ENCODE measurements around the gene RPL35.

Gene RPL35

DNA sequence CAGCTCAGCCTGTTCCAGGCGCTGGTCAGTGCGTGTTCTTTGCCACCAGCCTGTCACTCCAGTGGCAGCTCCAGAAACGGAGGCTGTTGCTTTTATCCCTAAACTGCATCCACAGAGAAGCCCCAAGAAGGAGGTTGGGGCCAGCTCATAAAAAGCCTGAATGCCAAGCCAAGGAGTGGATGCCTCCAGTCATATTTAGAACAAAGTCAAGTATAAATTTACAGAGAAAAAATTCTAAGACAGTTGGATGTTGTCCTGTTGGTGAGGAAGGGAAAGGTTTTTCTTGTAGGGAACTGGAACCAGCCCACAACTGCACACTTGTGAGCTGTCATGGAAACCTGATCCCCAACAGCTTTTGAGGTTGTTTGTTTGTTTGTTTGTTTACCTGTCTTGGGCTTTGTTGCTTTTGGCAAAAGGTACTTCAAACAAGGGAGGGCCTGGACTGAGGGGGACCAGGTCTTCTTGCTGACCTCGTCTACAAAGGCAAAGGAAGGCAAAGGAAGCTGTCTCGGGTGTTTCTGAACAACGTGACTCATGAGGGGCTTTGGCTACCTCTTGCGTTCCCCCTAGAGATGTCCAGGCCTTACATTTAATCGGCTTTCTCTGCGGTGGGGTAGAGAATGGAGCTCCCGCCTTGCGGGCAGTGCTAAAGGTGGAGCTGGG is 48.1 kb downstream of the RPL35 start:
- no peak overlapping the region for H3K27ac ChIP-seq
- TF ChIP-seq, protein P1, sequence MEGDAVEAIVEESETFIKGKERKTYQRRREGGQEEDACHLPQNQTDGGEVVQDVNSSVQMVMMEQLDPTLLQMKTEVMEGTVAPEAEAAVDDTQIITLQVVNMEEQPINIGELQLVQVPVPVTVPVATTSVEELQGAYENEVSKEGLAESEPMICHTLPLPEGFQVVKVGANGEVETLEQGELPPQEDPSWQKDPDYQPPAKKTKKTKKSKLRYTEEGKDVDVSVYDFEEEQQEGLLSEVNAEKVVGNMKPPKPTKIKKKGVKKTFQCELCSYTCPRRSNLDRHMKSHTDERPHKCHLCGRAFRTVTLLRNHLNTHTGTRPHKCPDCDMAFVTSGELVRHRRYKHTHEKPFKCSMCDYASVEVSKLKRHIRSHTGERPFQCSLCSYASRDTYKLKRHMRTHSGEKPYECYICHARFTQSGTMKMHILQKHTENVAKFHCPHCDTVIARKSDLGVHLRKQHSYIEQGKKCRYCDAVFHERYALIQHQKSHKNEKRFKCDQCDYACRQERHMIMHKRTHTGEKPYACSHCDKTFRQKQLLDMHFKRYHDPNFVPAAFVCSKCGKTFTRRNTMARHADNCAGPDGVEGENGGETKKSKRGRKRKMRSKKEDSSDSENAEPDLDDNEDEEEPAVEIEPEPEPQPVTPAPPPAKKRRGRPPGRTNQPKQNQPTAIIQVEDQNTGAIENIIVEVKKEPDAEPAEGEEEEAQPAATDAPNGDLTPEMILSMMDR (conservative IDR thresholded peaks at IDR 0.05) = no peak

DNA sequence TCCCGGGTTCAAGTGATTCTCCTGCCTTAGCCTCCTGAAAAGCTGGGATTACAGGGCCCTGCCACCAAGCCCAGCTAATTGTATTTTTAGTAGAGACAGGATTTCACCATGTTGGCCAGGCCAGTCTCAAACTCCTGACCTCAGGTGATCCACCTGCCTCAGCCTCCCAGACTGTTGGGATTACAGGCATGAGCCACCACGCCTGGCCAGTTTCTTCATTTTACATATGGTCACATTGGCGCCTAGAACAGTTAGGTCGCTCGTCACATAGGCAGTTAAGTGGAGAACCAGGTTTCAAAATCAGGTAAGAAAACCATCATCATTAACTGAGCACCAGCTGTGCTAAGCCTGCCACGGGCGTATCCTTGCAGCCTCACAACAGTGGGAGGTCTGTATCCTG is 48.7 kb downstream of the RPL35 start:
- TF ChIP-seq, protein P1 (conservative IDR thresholded peaks at IDR 0.05) = no peak
- no peak overlapping the region for H3K27ac ChIP-seq

DNA sequence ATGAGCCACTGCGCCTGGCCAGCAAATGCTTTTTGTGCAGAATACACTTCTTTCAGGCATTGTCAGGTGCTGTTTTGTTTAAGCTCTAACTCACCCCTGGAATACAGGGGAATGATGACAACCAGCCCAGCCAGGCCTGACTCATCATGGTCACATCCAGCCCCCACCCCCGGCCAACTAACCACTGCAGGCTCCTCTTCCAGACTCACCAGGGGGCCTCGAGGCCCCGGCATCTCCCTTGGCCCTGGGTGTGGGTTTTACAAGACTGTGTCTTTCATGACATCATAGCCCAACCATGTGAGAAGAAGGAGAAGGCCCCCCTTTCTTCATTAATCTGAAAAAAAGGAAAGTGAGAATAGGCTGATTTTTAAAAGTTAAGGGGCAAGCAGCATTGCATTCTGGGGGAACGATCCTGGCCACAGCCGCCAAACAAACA is 49.3 kb downstream of the RPL35 start:
- TF ChIP-seq, protein P1 (conservative IDR thresholded peaks at IDR 0.05) = no peak
- H3K27ac ChIP-seq = no peak overlapping the region

DNA sequence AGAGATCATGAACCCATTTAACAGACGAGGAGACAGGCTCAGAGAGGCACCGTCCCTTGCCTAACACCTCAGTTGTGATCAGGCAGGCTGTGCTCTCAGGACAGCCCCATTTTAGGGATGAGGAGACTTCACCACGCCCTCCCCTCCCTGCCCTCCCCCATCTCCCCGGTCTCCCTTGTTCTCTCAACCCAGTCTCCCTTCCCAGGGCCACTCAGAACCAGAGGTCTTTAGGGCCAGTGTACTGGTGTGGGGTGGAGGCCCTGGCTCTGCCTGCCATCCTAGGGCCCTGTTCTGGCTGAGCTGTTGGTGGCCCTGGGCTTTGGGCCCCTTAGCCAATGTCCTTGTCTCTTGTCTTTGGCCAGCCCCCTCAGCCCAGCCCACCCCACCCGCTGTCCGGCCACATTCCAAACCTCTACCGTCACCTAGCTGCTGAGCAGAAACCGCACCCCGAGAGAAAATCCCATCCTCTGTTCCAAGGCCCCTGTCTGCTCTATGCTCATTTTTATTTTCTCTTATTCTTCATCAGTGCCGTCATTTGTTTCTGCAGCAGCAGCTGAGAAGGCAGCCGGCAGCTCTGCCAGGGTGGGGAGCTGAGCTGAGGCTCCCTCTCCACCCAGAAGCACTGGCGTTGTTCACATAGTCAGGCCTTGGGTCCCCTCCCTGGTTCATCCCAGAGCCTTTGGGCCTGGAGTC is 50.9 kb downstream of the RPL35 start:
- TF ChIP-seq, protein P1 (conservative IDR thresholded peaks at IDR 0.05) = no peak
- no peak overlapping the region for H3K27ac ChIP-seq

DNA sequence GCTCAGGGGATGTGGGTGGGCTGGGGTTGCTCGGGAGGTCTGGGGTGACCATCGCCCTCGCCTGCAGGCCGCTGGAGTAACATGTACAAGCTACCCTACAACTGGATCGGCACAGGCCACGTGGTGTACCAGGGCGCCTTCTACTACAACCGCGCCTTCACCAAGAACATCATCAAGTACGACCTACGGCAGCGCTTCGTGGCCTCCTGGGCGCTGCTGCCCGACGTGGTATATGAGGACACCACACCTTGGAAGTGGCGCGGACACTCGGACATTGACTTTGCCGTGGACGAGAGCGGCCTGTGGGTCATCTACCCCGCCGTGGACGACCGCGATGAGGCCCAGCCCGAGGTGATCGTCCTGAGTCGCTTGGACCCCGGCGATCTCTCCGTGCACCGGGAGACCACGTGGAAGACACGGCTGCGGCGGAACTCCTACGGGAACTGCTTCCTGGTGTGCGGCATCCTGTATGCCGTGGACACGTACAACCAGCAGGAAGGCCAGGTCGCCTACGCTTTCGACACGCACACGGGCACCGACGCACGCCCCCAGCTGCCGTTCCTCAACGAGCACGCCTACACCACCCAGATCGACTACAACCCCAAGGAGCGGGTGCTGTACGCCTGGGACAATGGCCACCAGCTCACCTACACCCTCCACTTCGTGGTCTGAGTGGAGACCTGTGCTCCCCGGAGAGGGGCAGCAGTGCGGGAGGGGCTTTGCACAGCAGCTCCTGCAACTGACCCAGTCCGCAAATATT is 51.8 kb downstream of the RPL35 start:
- no peak overlapping the region for H3K27ac ChIP-seq
- TF ChIP-seq, protein P1 (conservative IDR thresholded peaks at IDR 0.05) = no peak

DNA sequence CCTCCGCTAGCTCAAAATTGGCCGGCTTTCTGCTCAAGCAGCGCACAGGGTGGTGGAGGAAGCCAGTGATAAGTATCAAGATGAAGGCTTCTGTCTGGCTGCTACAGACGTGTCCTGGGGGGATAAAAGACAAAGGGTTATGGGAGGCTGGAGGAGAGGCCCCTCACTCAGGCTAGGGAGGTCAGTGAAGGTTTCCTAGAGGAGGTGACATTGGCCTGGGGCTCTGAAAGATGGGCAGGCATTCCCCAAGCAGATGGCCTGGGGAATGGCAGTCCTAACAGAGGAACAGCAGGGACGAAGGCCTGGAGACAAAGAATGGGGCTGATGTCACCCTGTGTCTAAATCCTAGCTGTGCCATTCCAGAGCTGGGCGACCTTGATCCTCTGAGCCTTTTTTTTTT is 52.5 kb downstream of the RPL35 start:
- H3K27ac ChIP-seq = no peak overlapping the region
- TF ChIP-seq, protein P1 (conservative IDR thresholded peaks at IDR 0.05) = no peak

DNA sequence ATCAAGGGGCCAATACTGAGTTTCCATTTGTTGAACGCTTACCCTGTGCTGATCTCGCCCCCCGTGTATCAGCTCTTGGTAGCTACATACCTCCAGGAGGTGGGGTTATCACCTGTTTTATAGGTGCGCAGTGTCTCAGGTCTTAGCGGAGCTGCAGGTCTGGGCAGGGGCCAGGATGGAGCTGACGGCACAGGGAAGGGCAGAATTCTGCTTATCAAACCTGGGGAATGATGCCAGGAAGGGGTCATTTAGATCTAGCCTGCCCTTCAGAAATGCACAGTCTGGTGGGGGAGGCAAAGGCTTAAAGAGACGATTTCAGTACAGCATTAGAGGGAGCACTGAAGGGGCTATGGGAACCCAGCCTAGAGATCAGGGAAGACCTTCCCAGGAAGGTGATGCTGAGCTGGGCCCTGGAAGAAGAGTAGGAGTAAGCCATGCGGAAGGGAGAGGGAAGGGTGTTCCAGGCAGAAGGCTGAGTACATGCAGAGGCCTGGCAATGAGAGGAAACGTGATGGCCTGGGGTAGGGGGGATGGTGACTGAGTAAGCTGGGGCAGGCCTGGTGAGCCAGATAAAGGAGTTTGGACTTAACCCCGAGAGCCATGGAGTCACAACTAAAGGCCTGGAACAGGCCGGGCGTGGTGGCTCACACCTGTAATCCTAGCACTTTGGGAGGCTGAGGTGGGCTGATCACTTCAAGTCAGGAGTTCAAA is 53.4 kb downstream of the RPL35 start:
- no peak overlapping the region for H3K27ac ChIP-seq
- TF ChIP-seq, protein P1 (conservative IDR thresholded peaks at IDR 0.05) = no peak
